ENCODE results near the gene FBXL14.
A peak's percentile ranks its signal among the peaks of the same experiment; 100 is the strongest.
"Not testable (repeated sequence)": the region's sequence is repeated elsewhere in the genome, so short reads cannot be mapped to it uniquely, and the experiment has no call there.

Gene FBXL14

DNA sequence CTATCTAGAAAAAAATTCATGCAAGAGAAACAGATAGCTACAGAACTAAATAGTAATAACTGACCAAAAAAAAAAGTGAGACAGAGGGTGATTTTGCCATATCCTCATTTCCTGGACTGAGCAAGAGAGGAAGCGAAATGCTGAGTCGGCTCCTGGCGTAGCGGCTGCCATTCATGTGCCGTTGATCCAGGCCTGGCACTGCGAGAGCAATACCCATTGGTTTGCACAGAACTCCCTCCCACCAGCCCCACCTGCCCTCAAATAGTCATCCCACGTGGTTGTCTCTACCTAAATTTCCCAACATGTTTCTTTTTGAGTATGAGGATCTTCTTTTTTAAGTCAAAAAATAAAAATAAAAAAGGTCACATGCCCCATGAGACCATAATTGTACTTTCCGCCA lies 25.2 kb upstream of the FBXL14 start:
- peak; percentile 47 for DNase-seq

DNA sequence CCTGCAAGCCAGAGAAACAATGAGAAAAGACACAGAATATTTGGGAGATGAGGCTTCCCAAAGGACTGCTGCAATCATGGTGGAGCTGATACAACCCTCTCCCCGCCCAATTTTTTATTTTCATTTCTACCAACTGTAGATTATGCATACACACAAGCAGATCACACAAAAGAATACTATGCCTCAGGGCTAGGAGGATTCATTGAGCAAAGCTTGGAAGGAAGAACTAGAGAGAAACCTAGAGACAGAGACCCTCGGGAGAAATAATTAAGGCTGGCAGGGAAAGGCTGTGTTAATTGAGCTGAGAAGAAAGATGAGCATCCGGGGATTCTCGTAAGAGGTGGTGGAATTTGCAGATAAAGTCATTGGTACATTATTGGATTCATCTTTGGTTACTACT lies 24.8 kb upstream of the FBXL14 start:
- DNase-seq: no peak

DNA sequence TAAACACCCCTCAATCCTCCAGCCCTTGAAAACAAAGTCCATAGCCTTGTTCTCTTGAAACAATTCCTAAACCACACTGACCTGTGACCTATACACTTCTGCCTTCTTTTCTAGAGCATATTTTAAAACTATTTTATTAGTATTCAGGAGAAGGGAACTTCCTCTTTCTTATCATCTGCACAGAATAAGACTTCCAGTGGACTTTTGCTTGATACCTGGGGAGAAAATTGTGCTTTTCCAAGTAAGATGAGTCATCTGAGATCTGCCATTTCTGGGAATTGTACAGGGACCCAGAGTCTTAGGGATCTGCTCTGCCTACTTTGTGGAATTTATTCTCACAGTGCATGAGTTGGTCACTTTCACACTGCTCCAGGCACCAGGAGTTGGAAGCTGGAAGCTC lies 24.1 kb upstream of the FBXL14 start:
- no peak for DNase-seq

DNA sequence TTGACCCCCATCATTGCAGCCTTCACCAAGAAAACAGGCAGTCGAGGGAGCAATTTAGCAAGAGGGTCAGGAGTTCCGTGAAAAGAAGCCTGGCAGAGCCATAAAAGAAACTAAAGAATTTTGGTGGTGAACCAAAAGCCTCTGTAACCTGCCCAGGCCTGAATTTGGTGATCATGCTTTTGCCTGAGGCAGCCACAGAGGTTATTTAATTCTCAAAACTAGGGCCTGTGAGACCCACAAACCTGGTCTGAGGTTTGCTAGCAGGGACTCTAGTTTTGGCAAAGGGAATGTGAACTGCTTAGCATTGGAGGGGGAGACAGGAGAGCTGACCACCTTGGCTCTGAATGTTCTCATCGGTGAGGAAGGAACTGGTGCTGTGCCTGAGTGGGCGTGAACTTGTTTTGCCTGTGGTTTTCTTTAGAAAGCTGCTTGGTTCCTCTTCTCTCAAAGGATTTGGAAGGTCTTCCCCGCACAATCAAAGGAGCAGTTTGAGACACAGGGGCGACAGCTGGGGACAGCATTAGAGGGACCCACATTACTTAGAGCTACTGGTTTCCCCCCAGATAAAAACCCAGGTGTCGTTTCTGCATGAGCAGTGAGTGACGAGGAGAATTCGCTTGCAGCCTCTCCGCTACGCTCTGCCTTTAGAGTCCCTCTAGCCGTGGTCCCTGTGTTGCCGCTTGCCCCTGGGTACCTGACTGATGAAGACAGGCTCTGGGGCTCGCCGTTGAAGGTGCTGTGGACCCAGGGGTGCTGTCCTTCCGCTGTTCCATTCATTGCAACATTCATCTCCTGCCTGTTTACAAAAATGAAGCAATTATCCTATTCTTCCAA lies 22.1 kb upstream of the FBXL14 start:
- no peak for DNase-seq

DNA sequence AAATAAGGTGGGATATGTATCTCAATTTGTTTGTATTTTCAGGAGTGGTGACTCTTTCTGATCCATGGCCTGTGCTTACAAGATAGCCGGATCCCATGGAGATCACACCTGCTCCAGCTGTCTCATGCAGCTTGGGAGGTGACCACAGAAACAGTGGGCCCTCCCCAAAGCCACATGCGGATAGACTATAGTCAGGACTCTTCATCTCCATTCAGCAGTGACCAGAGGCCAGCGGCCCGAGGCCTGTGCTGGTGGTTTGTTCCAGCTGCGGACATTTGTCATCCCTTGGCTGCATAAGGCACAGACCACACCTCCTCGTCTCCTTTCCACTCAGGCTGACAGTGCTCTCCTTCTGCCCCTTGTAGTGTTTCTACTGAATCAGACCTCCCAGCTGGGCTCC lies 20.0 kb upstream of the FBXL14 start:
- no peak for DNase-seq

DNA sequence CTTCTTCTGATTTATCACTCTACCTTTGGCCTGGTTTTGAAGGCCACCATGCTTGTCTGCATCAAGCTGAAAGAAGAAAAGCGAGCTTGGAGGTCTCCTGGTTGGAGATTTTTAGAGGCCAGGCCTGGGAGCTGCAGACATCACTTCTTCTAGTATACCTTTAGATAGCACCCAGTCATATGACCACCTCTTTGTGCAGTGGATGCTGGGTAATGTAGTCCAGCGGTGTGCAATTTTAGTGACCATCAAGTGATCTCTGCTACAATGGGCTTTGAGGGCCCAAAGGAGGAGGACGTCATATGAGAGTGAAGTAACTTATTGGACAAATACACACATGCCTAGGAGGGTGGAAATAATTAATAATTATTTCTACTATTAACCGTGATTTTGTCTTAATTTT lies 19.5 kb upstream of the FBXL14 start:
- DNase-seq: no peak

DNA sequence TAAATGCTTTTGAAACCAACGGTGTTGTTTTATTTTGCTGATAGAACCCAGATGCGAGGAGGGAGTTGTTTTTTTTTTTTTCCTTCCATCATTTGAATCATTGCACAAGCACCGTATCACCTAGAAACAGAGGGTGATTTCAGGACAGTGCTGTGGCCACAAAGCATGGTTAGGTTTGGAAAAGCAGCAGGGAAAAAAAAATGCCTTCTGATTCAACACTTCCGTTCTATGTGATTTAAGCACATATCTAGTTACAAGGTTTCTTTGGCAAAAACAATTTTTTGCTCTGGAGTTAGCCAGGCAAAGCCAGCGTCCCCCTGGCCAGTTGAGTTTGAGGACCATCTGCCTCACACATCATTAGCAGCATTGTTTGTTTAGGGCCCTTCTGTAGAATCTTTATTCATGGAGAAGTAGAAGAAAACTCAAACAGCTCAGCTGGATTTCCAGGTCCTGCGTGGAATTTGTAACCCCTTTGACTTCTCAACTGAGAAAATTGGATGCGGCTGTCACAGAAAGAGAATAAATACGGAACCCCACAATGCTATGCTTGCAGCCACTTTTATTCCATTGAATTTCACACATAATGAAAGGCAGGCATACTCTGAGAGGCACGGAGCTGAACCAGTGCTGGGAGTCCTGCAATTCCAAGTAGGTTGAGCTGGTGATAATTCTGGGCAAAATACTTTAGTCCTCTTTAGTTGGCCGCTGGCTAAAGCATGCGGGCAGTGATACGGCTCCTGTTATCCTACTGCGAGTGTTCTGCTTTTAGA lies 17.6 kb upstream of the FBXL14 start:
- no peak for DNase-seq

DNA sequence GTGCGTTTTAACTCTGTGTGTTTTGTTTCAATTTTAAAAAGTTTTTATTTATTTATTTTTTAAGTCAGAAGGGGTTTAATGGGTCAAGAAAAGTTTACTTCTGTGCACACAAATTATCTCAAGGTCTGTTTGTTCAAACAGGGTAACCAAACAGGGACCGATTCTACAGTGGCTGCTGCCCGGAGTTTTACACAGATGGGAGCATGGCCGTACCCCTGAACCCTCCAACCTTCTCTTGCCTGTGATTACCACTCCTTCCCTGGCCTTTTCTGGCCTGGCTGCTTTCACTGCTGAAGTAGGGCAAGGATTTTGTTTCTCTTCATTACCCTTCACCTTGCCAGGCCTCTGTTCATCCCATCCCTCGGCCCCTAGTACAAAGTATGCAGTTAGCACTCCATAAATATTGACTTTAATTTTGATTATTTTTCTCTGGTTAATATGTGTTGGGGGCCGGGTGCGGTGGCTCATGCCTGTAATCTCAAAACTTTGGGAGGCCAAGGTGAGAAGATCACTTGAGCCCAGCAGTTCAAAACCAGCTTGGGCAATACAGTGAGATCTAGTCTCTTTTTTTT lies 15.8 kb upstream of the FBXL14 start:
- no peak for DNase-seq

DNA sequence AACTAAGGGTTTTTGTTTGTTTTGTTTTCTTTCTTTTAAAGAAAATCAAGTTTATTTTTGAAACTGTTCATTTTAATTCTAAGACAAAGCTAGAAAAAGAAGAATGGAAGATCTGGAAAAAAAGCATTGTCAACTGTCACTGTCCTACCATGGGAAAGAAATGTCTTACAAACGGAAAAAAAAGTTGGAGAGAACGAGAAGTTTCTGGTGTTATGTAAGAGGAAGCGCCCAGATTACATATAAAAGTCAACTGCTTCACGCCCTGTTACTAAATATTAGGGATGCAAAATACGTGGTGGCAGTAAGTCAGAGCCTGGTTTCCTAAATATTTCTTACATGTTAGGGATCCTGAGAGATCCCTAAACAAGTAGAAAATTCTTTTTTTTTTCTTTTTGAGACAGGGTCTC lies 14.3 kb upstream of the FBXL14 start:
- no peak for DNase-seq

DNA sequence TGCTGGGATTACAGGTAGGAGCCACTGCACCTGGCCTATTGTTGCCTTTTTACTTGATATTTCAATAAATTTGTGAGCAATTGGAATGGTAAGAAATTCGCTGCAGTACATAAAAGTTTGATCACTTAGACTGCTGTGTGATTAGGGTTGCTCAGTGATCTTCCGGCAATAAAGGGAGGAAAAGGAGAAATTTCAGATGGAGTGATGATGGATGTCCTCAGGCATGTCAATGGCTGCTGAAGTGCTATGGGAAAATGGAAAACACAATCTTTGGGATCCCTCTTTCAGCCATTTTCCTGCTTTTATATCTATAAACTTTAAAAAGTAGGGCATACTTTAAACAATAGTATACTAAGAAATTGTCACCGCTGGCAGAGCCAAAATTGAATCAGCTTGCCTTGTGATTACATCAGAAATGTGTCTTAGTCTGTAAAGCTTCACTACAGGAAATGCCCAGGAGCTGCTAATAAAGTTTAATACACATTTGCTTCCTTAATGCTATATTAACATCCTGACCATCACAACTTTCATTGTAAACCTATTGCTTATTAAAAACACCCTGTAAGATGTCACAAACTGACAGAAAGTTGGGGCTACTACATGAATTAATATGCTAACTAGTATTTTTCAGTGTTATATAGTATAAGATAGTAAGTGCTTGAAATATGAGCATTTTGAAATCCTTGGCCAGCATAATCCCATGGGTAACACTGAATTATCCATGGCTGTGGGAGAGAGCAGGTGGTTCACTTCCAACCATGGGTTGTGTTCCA lies 13.7 kb upstream of the FBXL14 start:
- DNase-seq: no peak

DNA sequence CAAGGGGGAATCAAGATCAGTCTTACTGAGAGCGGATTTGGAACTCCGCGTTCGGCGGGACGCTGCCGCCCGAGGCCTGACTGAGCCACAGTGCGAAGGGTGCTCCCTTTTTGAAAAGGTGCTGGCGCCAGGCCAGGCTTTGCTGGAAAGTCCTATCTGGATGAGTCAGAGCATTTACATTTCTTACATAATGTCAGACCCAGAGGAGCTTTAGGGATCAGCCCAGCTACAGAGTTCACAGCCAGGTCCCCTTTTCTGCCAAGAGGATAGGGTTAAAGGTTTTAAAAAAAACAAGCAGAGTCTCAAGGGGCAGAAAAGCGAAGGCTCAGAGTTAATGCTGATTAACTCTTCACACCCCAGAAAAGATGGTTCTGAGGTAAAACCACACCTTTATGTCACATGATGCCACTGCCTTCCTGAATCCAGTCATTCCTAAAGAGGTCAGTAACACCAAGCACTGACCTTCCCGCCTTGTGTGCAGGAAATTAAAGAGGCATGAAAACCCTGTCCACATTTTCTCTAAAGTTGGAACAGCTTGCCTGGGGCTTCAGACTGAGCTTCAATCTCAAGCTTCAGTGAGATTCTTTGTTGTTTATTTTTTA lies 11.7 kb upstream of the FBXL14 start:
- DNase-seq: peak; percentile 79

DNA sequence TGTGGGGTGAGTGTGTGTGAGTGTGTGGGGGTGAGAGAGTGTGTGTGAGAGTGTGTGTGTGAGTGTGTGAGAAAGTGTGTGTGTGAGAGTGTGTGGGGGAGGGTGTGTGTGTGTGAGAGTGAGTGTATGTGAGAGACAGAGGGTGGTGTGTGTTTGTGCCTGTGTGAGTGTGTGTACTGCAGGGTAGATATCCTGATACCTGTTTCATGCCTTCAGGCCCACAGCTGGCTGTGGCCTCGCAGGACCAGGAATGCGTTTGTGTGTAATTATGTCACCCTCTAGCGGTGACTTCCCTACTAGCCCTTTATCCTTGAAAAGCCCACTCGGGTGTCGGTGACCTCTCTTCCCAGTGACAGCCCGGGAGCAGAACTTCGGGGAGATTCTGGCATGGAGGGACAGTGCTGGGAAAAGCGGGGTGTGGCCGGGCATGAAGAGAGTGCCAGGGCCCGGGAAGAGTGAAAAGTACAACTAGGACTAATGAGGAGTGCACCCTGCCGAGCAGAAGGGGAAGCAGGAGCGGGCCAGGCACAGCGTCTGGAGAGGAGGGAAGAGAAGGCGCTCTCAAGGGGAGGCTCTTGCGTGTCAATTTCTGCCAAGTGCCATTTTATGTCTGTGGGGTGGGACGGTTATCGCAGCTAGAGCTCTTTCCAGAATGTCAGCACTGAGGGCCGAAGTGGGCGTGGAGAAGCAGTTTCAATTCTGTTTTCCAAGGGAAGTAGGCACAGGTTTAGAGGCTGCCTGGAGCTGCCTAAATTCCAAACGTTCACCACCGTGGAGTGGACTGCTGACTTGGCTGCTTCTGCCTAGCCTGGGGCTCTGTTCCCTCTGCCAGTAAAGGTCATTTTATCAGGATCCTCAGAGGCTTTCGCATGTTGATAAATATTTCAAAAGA lies 11.0 kb upstream of the FBXL14 start:
- DNase-seq: peak; percentile 60

DNA sequence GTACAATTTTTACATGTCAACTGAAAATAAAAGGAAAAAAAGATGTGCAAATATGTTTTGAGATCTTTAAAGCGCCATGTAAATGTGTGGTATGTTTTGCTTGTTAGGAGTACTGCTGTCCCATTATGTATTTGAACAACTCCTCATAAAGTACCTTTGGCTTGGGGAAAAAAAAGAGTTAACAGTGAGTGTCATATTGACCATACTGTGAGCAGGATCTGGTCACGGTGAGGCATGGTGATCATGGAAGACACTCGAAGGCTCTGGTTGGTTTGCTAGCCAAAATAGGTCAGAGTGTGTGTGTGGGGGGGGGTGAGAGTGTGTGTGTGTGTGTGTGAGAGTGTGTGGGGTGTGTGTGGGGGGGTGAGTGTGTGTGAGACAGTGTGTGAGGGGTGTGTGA lies 10.1 kb upstream of the FBXL14 start:
- no peak for DNase-seq

DNA sequence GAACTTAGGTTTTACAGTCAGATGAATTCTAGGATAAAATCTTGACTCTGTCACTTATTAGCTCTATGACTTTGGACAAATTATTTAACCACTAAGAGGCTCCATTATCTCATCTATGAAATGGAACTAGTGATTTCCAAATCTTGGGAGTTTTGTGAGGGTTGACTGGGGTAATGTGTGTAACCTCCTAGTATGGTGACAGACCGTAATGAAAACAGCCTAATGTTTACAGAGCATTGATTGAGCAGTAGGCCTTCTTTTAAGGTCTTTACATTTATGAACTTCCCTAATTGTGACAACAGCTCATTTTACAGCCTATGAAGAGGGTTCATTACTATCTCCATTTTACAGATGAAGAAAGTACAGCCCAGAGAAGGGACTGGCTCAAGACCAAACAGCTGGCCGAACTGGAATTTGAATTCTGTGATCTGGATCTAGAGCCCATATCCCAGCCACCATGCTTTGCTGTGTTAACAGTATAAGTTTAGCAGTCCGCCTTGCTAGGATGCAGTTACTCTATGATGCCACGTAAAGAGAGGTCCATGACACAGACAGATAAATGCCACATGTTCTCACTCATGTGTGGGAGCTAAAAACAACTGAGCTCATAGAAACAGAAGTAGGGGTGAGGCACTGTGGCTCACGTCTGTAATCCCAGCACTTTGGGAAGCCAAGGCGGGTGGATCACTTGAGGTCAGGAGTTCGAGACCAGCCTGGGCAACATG lies 9.1 kb upstream of the FBXL14 start:
- DNase-seq: no peak

DNA sequence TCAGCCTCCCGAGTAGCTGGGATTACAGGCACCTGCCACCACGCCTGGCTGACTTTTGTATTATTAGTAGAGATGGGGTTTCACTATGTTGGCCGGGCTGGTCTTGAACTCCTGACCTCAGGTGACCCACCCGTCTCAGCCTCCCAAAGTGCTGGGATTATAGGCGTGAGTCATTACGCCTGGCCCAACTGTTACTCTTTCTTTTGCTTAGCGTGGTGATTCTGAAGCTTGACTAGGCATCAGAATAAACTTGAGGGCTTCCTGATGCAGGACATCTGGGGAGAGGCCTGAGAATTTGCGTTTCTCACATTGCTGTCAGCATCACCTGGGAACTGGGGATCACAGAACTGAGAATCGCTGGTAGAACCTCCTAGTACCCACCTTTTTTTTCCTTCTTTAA lies 8.3 kb upstream of the FBXL14 start:
- not testable (repeated sequence) for DNase-seq

DNA sequence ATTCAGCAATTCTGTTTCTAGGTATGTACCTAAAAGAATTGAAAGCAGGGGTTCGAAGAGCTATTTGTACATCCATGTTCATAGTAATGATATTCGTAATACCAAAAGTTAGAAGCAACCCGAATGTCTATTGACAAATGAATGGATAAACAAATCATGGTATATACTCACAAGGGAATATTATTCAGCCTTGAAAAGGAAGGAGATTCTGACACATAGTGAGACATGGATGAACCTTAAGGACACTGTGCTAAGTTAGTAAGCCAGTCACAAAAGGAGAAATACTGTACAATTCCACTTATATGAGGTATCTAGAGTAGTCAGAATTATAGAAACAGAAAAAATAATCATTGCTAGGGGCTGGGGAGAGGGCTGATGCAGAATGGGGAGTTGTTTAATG lies 4.4 kb upstream of the FBXL14 start:
- DNase-seq: no peak

DNA sequence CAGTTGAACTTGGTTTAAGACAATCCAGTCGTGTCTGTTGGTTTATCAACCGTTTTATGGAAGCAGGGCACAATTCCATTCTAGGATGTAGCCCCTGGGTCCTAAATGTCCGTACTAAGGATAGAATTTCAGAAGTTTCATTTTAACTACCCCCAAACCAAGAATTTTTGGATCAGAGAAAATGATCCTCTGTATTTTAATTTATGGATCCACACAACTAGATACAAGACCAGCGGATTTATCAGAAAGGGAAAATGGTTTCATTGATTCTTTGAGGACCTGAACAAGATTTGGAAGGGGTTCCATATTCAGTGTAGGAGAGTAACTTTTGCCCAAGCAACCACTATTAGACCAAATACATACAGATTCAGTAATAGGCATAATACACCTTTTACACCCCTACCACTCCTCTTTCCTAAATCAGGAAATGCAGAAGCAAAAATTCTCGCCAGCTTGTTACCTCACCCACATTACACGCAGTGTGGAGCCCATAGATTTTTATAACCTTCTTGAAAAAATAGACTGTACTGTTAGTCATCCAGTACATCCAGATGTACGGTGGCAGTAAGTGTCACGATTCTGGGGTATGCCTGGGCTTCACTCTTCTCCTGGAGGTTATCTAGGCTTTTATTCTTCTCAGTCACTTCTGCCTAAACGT lies 1.4 kb upstream of the FBXL14 start:
- no peak for DNase-seq

DNA sequence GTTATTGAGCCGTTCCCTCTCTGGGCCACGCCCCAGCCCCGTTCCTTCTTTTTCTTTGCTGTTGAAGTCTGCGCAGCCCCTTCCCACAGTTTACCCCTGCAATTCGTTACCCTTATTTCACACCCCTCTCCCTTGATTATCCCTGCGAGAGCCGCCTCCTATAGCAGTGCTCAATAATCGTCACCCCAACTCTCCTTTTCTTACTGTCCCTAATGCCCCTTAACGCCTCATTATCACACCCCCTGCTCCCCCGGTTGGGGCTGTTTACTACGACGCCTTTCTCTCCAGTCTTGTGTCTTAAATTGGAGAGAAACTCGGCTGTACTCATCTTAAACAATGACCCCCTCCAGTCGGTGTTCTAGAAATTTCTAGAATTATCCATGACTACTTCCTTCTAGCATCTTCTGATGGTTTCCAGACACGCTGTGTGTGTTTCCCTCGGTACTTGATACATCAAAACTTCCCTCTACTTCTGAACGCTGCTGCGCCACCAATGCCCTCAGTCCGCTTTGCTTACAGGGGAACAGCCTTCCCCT lies 713 bp upstream of the FBXL14 start:
- no peak for DNase-seq

DNA sequence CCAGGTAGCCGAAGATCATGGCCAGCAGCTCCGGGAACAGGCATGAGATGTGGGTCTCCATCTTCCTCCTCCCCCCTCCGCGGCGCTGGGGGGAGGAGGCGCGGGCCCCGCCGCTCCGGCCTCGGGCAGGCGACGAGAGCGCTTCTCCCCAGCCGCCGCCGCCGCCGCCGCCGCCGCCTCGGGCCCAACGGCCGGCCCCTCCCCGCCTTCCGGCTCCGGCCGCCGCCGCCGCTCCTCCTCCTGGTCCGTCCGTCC lies 448 bp downstream of the FBXL14 start:
- no peak for DNase-seq

DNA sequence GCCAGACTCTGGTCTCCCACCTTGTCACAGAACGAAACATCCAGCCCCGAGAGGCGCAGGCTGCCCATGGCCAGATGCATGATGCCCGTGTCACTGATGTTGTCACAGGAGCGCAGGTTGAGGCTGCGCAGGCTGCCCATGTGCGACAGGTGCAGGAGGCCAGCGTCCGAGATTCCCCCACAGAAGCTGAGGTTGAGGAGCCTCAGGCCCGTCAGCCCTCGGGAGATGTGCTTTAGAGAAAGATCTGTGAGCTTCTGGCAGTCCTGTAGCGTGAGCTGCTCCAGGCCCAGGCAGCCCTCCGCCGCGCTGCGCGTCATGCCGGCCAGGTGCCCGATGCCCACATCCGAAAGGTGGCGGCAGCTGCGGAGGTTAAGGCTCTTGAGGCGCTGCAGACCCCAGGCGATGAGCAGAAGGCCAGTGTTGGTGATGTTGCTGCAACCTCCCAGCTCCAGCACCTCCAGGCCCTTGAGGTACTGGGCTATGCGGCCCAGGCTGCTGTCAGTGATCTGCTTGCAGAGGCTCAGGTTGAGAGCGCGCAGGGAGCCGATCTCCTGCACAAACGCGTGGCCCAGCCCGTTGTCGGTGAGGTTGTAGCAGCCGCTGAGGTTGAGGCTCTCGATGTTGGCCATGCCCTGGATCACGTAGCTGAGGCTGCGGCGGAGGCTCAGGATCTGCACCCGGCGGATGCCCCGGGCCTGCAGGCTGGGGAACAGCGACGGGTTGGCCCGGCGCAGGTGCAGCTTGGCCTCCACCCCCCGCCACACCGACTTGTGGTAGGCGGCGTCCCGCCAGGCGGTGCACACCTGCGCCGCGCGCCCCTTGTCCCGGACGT lies 991 bp downstream of the FBXL14 start:
- DNase-seq: peak; percentile 66

All from activated CD4-positive, alpha-beta T cell treated with anti-CD3 and anti-CD28 coated beads for 48 hours (primary cell).